Astrocyte of the spinal cord (primary cell): ENCODE results near the gene HYAL1.
A peak's percentile ranks its signal among the peaks of the same experiment; 100 is the strongest.

Experiments
- DNase-seq: peaks from one replicate; pipeline ENCODE4 v3.0.0; 2011; ENCODE audit warnings: low read depth, low spot score
- H3K4me3 ChIP-seq: 2 replicates; pipeline ENCODE4 v1.5.1; 2011; ENCODE audit warnings: low read depth, mild to moderate bottlenecking, low read length, moderate library complexity
- in situ Hi-C: cut with HindIII; loops from 2 replicates; pipeline ENCODE4 v1.10.0; 2017; ENCODE audit warnings: low sequenced_read_pairs
- TF ChIP-seq, protein P1 (sequence below): IDR thresholded peaks from 2 replicates; pipeline ENCODE4 v1.5.1; 2012; ENCODE audit warnings: low read depth, mild to moderate bottlenecking, low read length, inconsistent platforms

HYAL1 gene

DNA sequence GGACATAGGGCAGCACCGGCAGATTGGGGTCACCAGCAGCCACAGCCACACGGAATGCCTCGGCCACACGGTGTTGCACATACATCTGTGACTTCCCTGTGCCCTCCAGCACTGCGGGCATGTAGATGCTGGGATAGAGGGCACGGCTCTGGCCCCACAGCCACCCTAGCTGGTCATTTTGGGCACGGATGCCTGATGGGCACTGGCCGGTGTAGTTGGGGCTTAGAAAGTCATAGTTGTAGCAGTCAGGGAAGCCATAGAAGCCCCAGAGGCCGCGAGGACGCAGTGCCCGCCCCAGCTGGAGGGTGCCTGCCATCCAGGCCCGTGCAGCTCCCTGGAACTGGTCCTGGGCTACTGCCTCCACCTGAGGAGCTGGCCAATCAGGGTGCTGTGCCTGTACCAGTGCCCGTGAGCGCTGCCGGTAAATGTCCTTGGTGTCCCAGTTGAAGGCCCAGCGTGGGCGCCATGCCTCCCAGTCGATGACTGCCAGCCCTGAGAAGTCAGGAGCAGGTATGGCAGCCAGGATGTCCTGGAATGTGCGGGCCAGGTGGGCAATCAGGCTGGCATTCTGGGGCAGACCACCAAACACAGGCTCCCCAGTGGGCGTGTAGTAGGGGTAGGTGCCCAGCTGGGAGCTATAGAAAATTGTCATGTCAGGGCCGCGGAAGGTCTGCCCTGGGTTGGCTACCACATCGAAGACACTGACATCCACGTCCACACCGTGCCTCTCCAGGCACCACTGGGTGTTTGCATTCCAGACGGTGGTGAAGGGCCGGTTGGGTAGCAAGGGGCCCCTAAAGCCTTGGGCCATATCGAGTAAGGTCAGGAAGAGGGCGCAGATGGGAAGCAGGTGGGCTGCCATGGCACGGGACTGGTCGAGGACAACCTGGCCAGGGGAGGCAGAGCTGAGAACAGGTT, 1.0 kb downstream of the HYAL1 start:
- H3K4me3 ChIP-seq, result no peak overlapping the region
- TF ChIP-seq, protein P1, sequence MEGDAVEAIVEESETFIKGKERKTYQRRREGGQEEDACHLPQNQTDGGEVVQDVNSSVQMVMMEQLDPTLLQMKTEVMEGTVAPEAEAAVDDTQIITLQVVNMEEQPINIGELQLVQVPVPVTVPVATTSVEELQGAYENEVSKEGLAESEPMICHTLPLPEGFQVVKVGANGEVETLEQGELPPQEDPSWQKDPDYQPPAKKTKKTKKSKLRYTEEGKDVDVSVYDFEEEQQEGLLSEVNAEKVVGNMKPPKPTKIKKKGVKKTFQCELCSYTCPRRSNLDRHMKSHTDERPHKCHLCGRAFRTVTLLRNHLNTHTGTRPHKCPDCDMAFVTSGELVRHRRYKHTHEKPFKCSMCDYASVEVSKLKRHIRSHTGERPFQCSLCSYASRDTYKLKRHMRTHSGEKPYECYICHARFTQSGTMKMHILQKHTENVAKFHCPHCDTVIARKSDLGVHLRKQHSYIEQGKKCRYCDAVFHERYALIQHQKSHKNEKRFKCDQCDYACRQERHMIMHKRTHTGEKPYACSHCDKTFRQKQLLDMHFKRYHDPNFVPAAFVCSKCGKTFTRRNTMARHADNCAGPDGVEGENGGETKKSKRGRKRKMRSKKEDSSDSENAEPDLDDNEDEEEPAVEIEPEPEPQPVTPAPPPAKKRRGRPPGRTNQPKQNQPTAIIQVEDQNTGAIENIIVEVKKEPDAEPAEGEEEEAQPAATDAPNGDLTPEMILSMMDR, result no peak
- in situ Hi-C loops, result no loop called here
- DNase-seq, result no peak

DNA sequence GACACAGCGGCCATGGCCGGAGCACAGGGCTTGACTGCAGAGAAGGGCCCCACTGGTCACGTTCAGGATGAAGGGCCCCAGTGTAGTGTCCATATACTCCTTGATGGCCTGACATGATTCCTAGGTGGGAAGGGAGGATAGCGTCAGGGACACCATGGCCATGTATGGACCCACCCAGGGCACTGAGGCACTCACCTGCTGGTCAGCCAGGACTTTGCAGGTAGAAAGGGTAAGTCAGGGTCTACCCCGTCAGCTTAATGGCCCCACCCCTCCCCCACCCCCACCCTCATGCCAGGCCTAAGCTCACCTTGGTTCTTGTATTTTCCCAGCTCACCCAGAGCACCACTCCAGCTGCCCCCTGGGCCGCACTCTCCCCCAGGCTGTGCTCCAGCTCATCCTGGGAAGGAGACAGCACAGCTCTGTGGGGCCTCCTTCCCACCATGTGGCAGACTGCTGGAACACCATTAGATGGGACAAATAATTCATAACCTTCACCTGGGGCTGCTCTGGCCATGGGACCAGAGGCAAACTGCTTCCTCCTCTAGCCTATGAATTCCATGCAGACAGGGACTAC, 2.6 kb downstream of the HYAL1 start:
- no peak overlapping the region for H3K4me3 ChIP-seq
- TF ChIP-seq, protein P1, result no peak
- in situ Hi-C loops, result no loop called here
- DNase-seq, result no peak

DNA sequence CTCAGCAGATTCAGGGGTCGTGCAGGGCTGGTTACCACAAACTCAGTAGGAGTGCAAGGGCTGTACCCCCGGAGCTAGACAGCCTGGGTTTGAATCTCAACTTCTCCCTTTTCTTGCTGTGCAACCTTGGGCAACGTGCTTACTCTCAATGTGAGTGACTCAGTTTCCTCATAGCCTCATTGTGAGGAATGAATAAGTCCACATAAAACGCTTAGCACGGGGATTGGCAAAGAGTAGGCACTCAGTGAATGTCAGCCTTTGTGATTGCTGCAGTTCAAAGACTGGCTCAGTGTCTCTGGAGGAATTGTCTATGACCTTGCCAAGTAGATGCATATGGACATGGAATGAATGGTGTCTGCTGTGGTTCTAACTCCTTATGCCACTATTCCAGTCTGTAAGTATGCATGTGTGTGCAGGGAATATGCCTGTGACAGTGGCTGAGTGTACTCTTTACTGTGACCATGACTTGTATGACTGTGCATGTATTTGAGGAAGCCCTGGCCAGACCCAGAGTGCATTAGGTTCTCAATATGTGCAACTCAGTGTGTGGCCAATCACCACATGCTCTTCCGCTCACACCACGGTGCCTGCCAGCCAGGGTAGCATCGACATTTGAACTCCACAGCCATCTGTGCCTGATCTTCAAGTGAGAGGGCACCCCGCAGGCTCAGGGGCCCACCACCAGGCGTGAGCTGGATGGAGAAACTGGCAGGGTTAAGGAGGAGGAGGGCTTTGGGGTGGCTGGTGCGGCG, 3.3 kb downstream of the HYAL1 start:
- no peak for DNase-seq
- H3K4me3 ChIP-seq, result peak overlapping the region; percentile 77
- in situ Hi-C loops, result no loop called here
- TF ChIP-seq, protein P1, result no peak

DNA sequence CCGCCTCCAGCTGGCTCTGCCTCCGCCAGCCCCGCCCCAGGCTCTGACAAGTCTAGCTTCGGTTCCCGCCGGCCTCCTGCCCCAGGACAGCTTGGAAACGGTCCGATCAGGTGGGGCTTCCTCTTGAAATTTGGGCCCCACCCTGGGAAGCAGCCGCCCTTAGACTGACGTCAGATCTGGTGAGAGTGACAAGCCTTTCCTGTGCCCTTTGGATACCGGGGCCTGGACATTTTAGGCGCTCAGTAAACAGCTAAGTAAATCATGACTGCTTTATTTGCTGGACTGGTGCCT, 3.8 kb downstream of the HYAL1 start:
- TF ChIP-seq, protein P1, result no peak
- H3K4me3 ChIP-seq, result peak overlapping the region; percentile 77
- no peak for DNase-seq
- in situ Hi-C loops, result no loop called here

DNA sequence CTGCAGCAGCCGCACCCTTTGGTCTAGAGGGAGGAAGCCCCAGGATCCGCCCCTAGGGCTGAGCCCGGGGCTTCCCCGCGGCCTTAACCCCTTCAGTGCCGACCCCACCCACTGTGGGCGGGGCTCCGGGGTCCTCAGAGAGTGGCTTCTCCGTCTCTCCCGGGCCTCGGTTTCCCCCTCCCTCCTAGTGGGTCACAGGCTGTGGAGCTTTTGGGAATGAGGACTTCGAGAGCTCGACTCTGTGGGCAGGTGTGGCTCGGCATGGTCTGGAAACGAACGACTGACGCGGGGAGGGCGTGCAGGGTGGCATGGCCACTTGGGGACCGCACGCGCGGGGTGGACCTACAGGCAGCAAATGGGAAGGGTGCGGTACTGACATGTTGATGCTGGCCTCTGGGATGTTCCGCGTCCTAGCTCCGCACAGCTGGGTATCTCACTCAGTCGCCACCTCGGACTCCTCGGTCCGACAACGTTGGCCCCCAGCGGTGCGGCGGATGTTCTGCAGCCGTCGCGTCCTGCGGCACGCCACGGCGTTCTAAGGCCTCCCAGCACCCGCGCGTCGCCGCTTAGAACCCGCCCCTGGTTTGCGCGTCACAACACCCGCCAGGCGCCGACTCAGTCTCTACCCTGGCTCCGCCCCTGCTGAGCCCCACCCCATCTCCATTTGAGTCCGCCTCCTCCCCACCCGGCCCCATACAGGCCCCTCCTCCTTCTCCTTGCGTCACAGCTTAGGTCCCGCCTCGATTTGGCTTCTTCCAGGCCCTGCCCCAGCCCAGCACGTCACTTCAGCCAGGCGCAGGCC, 4.3 kb downstream of the HYAL1 start, which contains the start of the genes HYAL3 and NAA80:
Gene HYAL3 (minus strand): TSS at position 570 of the 802 bp plus-strand sequence. CDS start 3,803 bp downstream, outside the sequence.
Gene NAA80 (minus strand): TSS at position 570 of the 802 bp plus-strand sequence. CDS start 1,942 bp downstream, outside the sequence.
- H3K4me3 ChIP-seq, result peak within 1 kb of the TSS; percentile 77
- DNase-seq, result peak; percentile 100
- TF ChIP-seq, protein P1, result no peak
- in situ Hi-C loops, result no loop called here
